GM10847 (cell line): ENCODE data around the gene ACAP2.

Experiments
- POLR2A ChIP-seq: IDR thresholded peaks from 2 replicates; pipeline ENCODE4 v1.6.1; 2011; ENCODE audit not compliant: insufficient read length; ENCODE audit errors: extremely low read depth

The ACAP2 gene

DNA sequence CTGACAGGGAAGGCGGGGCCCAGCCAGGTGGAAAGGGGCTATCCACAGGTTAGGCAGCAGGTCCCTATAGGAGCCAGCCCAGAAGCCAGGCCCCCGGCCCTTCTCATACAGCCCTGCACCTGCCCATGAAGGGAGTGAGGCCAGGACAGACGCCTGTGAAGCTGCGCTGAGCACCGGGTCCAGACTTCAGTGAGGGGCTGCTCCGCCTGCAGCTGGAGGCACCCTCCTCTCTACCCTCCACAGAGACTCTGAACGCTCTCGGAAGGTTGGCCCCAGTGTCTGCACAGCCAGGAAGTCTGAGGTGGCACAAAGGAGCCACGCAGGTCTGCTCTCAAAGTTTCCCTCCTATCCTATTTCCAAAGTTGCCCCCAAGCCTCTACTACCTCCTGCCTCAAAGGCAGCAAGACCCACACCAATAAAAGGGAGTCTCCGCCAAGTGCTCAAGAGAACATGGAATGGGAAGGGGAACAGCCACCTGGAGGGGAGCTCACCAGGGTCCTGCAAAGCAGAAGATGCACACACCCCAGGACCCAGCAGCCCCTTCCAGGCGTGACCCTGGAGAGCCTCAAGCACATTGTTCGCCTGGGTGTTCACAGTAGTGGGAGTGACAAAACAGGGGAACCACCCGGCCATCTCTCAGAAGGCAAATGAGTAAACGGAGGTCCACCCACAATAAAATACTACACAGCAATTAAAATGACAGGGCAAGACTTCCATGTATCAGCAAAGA lies 191.3 kb downstream of the ACAP2 start:
- no peak for TF ChIP-seq POLR2A

DNA sequence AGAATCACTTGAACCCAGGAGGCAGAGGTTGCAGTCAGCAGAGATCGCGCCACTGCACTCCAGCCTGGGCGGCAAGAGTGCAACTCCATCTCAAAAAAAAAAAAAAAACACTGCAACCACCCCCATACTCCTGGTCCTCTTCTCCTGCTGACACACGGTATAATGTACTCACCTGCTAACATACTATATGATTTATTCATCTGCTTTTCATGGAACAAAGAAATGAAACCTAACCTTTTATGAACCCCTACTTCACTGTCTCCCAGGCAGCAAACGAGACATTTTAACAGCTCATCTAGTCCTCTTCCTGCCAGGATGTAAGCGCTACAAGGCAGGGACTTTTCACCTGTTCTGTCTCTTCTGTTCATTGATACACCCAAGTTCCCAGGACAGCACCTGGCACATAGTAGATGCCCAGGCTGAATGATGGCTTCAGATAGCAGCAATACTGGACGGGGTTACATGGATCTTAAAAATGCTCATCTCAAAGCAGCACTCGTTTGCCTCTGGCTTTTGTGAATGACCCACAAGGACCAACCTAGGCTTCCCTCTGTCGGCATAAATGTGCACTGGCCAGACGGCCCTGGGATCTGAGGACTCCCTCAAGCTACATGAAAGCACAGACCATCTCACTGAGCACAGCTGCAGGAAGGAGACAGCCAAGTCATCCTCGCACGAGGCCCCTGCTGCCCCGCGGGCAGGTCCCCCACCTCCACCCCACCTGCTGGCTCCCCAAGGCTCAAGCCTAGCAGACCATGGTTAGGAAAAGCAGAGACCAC lies 192.2 kb downstream of the ACAP2 start:
- TF ChIP-seq POLR2A = no peak

DNA sequence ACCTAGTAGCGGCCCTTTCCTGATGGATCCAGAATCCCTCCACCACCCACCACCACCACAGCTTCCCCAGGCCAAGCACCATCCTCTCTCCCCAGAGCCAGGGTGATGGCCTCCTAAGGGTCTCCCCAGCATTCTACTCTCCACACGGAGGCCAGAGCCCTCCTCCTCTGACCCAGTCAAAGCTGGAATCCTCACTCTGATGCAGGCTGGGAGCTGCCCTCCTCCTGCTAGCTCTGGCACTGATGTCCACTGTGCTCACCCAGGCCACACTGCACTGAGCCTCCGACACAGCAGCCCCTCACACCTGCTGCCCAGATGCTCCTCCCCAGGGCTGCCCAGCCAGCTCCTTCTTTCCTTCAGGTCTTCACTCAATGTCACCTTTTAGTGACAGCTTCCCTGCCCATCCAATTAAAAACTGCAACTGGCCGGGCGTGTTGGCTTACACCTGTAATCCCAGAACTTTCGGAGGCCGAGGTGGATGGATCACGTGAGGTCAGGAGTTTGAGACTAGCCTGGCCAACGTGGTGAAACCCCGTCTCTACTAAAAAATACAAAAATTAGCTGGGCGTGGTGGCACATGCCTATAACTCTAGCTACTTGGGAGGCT lies 192.9 kb downstream of the ACAP2 start:
- no peak for TF ChIP-seq POLR2A

DNA sequence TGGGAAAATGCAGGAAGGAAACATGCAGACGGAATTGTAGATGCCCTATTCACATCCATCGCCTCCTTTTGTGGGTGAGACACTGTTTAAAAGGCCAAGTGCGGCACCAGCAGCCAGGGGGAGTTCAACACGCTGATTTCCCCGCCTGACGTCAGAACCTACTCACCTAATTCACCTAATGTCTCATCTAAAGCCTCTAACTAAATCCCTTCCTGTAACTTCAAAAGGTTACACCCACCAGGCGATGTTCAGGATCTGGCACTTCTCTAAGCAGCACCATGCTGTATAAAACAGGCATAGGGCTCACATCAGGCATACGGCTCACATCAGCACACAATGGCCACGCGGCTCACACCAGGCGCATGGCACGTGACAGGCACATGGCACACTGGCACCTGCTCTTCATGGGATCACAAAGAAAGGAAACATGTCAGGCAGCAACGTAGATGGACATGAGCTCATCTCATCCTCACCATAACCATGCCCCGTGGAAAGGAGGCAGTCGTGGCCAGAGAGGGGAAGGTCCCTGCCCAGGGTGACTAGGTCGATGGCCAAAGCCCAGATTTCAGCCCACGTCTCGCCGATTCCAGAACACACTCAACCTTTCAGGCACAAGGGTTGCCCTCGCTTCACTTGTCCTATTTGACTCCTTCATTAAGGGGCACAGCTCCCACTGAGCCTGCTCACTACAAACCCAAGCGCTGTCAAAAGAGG lies 193.6 kb downstream of the ACAP2 start:
- TF ChIP-seq POLR2A = no peak

GRCh38 chr3:195248281-195248680 lies 194.5 kb downstream of the ACAP2 start:
- TF ChIP-seq POLR2A = no peak

- TF ChIP-seq POLR2A = no peak
Measured at GRCh38 chr3:195247863-195248189, 195.0 kb downstream of the ACAP2 start.

- no peak for TF ChIP-seq POLR2A
Measured at GRCh38 chr3:195247086-195247862, 195.5 kb downstream of the ACAP2 start.

- no peak for TF ChIP-seq POLR2A
Measured at GRCh38 chr3:195246581-195246995, 196.2 kb downstream of the ACAP2 start.

GRCh38 chr3:195245531-195245951 lies 197.3 kb downstream of the ACAP2 start:
- no peak for TF ChIP-seq POLR2A

DNA sequence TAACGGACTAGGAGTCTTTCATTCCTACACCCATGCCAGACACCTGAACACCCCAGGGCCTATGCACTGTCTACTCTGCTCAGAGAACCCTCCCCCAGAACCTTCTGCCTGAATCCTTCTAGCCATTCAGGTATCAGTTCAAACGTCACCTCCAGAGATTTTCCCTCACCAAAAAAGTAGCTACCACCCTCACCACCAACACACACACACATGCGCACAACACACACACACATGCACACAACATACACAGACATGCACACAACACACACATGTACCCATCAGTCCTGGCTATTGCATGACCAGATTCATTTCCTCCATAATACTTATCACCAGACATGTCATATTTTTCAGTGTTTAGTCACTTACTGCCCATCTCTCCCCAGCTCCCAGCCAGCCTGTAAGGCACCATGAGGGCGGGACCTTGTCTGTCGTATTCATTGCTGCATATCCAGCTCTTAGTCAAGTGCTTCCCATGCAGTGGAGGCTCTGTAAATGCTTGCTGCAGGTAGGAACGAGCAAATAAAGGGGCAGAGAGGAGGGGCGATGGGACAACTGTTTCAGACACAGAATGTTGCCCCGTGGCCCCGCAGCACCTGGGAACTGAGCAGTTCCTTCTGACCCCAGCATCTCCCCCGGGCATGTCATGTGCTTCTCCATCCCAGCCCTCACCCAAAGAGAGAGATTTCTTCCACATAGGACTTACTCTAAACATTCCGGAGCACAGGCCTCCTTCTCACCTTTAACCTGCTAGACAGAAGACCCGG lies 201.0 kb downstream of the ACAP2 start:
- no peak for TF ChIP-seq POLR2A

DNA sequence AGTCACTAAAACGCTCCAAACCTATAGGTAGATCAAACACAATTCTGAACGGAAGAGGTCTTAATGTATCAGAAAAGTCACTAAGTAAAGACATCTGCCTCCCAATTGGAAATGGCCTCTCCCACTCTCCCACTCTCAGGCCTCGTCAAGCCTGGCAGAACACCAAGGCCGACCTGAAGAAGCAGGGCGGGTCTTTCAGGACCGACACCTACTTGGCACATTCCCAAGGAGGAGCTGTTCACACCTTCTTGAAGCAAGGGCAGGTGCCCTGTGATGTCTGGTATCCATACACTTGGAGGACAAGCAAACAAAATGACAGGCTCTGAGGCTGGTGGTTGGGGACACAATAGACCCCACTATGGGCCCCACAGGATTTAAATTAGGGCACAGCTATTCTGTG lies 201.9 kb downstream of the ACAP2 start:
- TF ChIP-seq POLR2A = no peak

DNA sequence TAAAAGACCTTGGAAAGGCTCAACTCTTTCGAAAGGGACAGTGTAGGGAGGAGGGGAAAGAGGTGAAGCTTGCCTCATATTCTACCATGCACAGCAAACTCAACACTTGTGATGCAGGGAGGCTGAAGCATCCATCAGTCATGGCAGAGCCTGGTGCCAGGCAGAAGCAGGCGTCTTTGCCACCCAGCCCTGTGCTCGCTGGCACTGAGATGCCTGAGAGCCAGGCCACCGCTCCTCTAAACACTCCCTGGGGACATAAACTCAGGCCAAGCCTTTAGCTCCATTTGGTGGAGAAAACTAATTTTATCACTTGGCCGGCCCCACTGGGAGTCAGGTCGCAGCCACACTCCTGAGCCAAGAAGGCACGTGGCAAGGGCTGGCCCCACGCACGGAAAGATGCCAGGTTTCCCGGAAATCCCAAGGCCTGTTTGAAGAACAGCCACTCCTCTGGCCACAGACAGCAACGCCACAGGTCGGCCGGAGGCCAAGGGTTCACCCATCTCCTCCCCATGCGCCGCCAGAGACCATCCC lies 202.6 kb downstream of the ACAP2 start:
- TF ChIP-seq POLR2A = no peak

- no peak for TF ChIP-seq POLR2A
Measured at GRCh38 chr3:195239121-195239520, 203.7 kb downstream of the ACAP2 start.

DNA sequence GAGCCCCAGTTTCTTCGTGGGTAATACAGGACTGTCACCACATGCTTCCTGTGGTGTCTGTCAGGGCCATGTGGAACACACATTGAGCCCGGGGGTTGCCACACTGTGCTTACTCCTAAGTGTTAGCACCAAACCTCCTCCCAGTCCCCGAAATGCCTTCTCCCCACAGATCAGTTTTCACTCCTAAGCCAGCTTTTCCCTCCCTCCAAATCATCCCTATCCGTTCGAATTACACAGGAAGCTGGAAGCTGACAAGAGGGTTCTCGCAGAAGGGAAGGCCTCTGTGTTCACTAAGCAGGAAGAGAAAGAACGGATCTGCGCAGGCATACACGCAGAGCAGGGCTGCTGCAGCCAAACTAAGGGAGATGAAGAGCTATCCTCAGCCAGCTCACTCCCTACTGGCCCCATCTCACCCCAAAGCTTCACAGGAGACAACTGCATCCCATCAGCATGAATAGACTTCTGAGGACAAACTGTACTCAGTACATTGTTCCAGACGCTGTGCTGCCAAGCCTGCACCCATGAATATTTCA lies 204.2 kb downstream of the ACAP2 start:
- TF ChIP-seq POLR2A = no peak
